ENCODE results near the gene SLC6A9. TPM values are rescaled to one million over a fixed set of nuclear protein-coding genes. Genes with fewer than 3 reads are reported as not detected.
A peak's percentile ranks its signal among the peaks of the same experiment; 100 is the strongest.

SLC6A9 gene
- total RNA-seq, 1 donor from 2014 or later, result 22.8 TPM

GRCh38 chr1:43962324-43962723 lies 68.9 kb downstream of the SLC6A9 start:
- H3K36me3 Mint-ChIP-seq (ENCODE audit: low read depth), result peaks cover 5% of the 10 kb centered on the region
- no peak overlapping the region for H3K27ac Mint-ChIP-seq (ENCODE audit: unreplicated experiment)
- no peaks in the 10 kb centered on the region for H3K27me3 Mint-ChIP-seq (ENCODE audit: low read depth)
- H3K9me3 Mint-ChIP-seq, result no peaks in the 10 kb centered on the region
- H3K4me3 Mint-ChIP-seq, result no peak overlapping the region
- no peak for DNase-seq (ENCODE audit: low read depth, low spot score)
- TF ChIP-seq CTCF (conservative IDR thresholded peaks at IDR 0.05), result no peak
- H3K4me1 Mint-ChIP-seq, result no peaks in the 10 kb centered on the region

- no peak overlapping the region for H3K4me3 Mint-ChIP-seq
- TF ChIP-seq CTCF (conservative IDR thresholded peaks at IDR 0.05), result no peak
- DNase-seq (ENCODE audit: low read depth, low spot score), result no peak
- H3K27ac Mint-ChIP-seq (ENCODE audit: unreplicated experiment), result no peak overlapping the region
- H3K36me3 Mint-ChIP-seq (ENCODE audit: low read depth), result peaks cover 5% of the 10 kb centered on the region
- H3K4me1 Mint-ChIP-seq, result no peaks in the 10 kb centered on the region
- no peaks in the 10 kb centered on the region for H3K9me3 Mint-ChIP-seq
- H3K27me3 Mint-ChIP-seq (ENCODE audit: low read depth), result no peaks in the 10 kb centered on the region
Observed at GRCh38 chr1:43961692-43962091, 69.6 kb downstream of the SLC6A9 start.

GRCh38 chr1:43960798-43961197 lies 70.5 kb downstream of the SLC6A9 start:
- H3K4me1 Mint-ChIP-seq, result no peaks in the 10 kb centered on the region
- TF ChIP-seq CTCF (conservative IDR thresholded peaks at IDR 0.05), result no peak

GRCh38 chr1:43958351-43959255 lies 72.7 kb downstream of the SLC6A9 start:
- no peak for DNase-seq (ENCODE audit: low read depth, low spot score)
- Mint-ChIP-seq H3K4me1 (no peaks in the 10 kb centered on the region), H3K4me3 (no peak overlapping the region), H3K27ac (ENCODE audit: unreplicated experiment) (peak overlapping the region; percentile 81), H3K27me3 (ENCODE audit: low read depth) (no peaks in the 10 kb centered on the region), H3K9me3 (no peaks in the 10 kb centered on the region), H3K36me3 (ENCODE audit: low read depth) (peaks cover 5% of the 10 kb centered on the region)
- no peak for TF ChIP-seq CTCF (conservative IDR thresholded peaks at IDR 0.05)

More at GRCh38 chr1:43960798-43961197, 70.5 kb downstream of the SLC6A9 start:
- DNase-seq (ENCODE audit: low read depth, low spot score), result no peak
- no peaks in the 10 kb centered on the region for H3K27me3 Mint-ChIP-seq (ENCODE audit: low read depth)
- no peak overlapping the region for H3K4me3 Mint-ChIP-seq
- no peak overlapping the region for H3K27ac Mint-ChIP-seq (ENCODE audit: unreplicated experiment)
- H3K9me3 Mint-ChIP-seq, result no peaks in the 10 kb centered on the region
- peaks cover 5% of the 10 kb centered on the region for H3K36me3 Mint-ChIP-seq (ENCODE audit: low read depth)

- peak overlapping the region; percentile 52 for H3K27ac Mint-ChIP-seq (ENCODE audit: unreplicated experiment)
- no peaks in the 10 kb centered on the region for H3K27me3 Mint-ChIP-seq (ENCODE audit: low read depth)
- no peaks in the 10 kb centered on the region for H3K4me1 Mint-ChIP-seq
- peaks cover 5% of the 10 kb centered on the region for H3K36me3 Mint-ChIP-seq (ENCODE audit: low read depth)
- no peak for DNase-seq (ENCODE audit: low read depth, low spot score)
- no peaks in the 10 kb centered on the region for H3K9me3 Mint-ChIP-seq
- H3K4me3 Mint-ChIP-seq, result no peak overlapping the region
- no peak for TF ChIP-seq CTCF (conservative IDR thresholded peaks at IDR 0.05)
Observed at GRCh38 chr1:43957407-43958040, 73.7 kb downstream of the SLC6A9 start.

Data from neural crest cell (in vitro differentiated cells).